SK-N-SH treated with all-trans-retinoic acid at 6 μM for 48 hours (cell line): ENCODE data around the gene DNAJB8.

Source experiments
- ATAC-seq: fragments of 200-7000 bp; cut with Tn5 transposase; 3 replicates; pipeline ENCODE4 v1.9.1; 2020; ENCODE audit warnings: mild to moderate bottlenecking, moderate library complexity
- ARNTL ChIP-seq: fragments of 450-650 bp; formaldehyde crosslinking; IDR thresholded peaks from 2 replicates; pipeline ENCODE4 v1.5.0; 2020; ENCODE audit warnings: low read depth, mild to moderate bottlenecking, moderate library complexity, borderline replicate concordance
- BACH2 ChIP-seq: fragments of 250-450 bp; sonication (Bioruptor Pico); IDR thresholded peaks from 2 replicates; pipeline ENCODE4 v1.9.0; 2021; ENCODE audit warnings: mild to moderate bottlenecking, borderline replicate concordance
- ESRRG ChIP-seq: fragments of 250-450 bp; sonication (Bioruptor Pico); IDR thresholded peaks from 2 replicates; pipeline ENCODE4 v1.6.1; 2021; ENCODE audit warnings: mild to moderate bottlenecking
- GLIS3 ChIP-seq: fragments of 250-450 bp; sonication (Bioruptor Pico); IDR thresholded peaks from 2 replicates; pipeline ENCODE4 v1.5.0; 2020; ENCODE audit warnings: mild to moderate bottlenecking, moderate library complexity
- ISL1 ChIP-seq: fragments of 250-450 bp; sonication (Bioruptor Pico); IDR thresholded peaks from 2 replicates; pipeline ENCODE4 v2.1.2; 2022; ENCODE audit warnings: mild to moderate bottlenecking, moderate library complexity
- OSR1 ChIP-seq: fragments of 250-450 bp; sonication (Bioruptor Pico); IDR thresholded peaks from 2 replicates; pipeline ENCODE4 v1.8.0; 2022; ENCODE audit warnings: moderate library complexity, mild to moderate bottlenecking, inconsistent platforms
- PPARA ChIP-seq: fragments of 250-450 bp; sonication (Bioruptor Pico); IDR thresholded peaks from 2 replicates; pipeline ENCODE4 v1.5.0; 2020; ENCODE audit warnings: mild to moderate bottlenecking, borderline replicate concordance
- RARB ChIP-seq: fragments of 250-450 bp; sonication (Bioruptor Pico); IDR thresholded peaks from 2 replicates; pipeline ENCODE4 v1.8.0; 2021; ENCODE audit warnings: mild to moderate bottlenecking, moderate library complexity
- SNAI2 ChIP-seq: fragments of 250-450 bp; sonication (Bioruptor Pico); IDR thresholded peaks from 2 replicates; pipeline ENCODE4 v1.5.0; 2020; ENCODE audit warnings: mild to moderate bottlenecking, moderate library complexity
- TOX ChIP-seq: fragments of 250-450 bp; sonication (Bioruptor Pico); IDR thresholded peaks from 2 replicates; pipeline ENCODE4 v1.8.0; 2021; ENCODE audit warnings: mild to moderate bottlenecking, moderate library complexity, borderline replicate concordance
- TSHZ2 ChIP-seq: fragments of 250-450 bp; sonication (Bioruptor Pico); IDR thresholded peaks from 2 replicates; pipeline ENCODE4 v1.5.0; 2020; ENCODE audit warnings: mild to moderate bottlenecking, moderate library complexity
- ZC3H10 ChIP-seq: fragments of 250-450 bp; sonication (Bioruptor Pico); IDR thresholded peaks from 2 replicates; pipeline ENCODE4 v1.5.1; 2021; ENCODE audit warnings: mild to moderate bottlenecking, moderate library complexity
- ZNF565 ChIP-seq: fragments of 450-650 bp; formaldehyde crosslinking; conservative IDR thresholded peaks from 2 replicates; pipeline ENCODE4 v1.5.0; 2020; ENCODE audit warnings: low read depth, mild to moderate bottlenecking, moderate library complexity
- TF ChIP-seq, protein P1 (sequence below): fragments of 250-450 bp; sonication (Bioruptor Pico); IDR thresholded peaks from 2 replicates; pipeline ENCODE4 v1.5.1; 2021; ENCODE audit warnings: mild to moderate bottlenecking, moderate library complexity
- TF ChIP-seq, protein P2 (sequence below): fragments of 250-450 bp; sonication (Bioruptor Pico); IDR thresholded peaks from 2 replicates; pipeline ENCODE4 v1.8.0; 2020; ENCODE audit warnings: mild to moderate bottlenecking, moderate library complexity, borderline replicate concordance

Gene DNAJB8

DNA sequence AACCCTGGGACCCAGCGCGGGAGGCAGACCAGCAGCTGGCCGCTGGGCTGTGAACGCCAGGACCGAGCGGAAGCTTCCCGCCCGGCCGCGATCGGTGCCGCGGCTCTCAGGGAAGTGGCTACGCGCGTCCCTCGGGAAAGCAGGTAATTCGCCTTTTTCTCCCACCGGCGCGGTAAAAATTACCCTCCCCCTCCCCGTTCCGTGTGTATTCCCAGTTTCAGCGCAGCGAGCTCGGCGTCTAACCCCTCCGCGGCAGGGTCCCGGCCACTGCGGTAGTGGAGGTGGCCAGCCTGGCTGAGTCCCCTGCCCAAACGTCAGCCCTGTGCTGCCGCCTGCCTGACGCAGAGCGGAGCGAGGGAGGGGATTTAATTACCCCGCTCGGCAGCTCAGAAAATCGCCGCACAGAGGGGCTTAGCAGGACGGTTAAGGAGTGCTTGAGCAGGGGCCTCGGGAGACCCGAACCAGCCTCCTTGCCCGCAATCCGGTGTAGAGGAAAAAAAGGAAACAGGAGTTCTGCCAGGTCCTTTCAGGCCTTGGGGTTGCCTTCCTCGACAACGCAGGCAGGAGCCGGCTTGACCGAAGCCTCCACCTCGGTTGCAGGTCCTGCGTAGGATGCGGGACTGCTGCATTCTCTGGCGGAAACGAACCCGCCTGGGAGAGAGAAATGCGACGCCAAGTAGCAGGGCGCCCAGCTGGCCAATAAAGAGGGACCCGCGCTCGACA, 23.4 kb upstream of the DNAJB8 start:
- TF ChIP-seq TOX (CRISPR knock-in tag) (no peak), TSHZ2 (CRISPR knock-in tag) (no peak), PPARA (no peak), RARB (no peak), OSR1 (CRISPR knock-in tag) (no peak), BACH2 (CRISPR knock-in tag) (no peak)
- TF ChIP-seq, protein P1, sequence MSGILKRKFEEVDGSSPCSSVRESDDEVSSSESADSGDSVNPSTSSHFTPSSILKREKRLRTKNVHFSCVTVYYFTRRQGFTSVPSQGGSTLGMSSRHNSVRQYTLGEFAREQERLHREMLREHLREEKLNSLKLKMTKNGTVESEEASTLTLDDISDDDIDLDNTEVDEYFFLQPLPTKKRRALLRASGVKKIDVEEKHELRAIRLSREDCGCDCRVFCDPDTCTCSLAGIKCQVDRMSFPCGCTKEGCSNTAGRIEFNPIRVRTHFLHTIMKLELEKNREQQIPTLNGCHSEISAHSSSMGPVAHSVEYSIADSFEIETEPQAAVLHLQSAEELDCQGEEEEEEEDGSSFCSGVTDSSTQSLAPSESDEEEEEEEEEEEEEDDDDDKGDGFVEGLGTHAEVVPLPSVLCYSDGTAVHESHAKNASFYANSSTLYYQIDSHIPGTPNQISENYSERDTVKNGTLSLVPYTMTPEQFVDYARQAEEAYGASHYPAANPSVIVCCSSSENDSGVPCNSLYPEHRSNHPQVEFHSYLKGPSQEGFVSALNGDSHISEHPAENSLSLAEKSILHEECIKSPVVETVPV (CRISPR knock-in tag), result no peak
- peak; percentile 10; the same call in 2 of the 3 replicates for ATAC-seq

DNA sequence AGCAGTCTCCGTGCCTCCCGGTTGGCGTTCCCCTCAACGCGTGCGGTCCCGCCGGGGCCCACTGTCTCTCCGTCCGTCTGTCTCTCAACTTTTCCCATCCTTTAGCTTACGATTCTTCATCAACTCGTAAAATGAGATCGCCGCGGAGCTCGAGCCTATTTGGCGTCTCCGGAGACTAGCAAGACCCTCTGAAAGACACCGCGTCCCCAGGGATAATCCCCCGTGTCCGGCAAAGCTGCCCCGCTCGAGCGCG, 22.9 kb upstream of the DNAJB8 start:
- ATAC-seq, result no peak
- TF ChIP-seq SNAI2 (no peak), ZC3H10 (CRISPR knock-in tag) (no peak), ESRRG (CRISPR knock-in tag) (no peak), BACH2 (CRISPR knock-in tag) (no peak), RARB (no peak), GLIS3 (CRISPR knock-in tag) (no peak), ISL1 (CRISPR knock-in tag) (no peak), OSR1 (CRISPR knock-in tag) (no peak), TSHZ2 (CRISPR knock-in tag) (no peak)
- TF ChIP-seq, protein P2, sequence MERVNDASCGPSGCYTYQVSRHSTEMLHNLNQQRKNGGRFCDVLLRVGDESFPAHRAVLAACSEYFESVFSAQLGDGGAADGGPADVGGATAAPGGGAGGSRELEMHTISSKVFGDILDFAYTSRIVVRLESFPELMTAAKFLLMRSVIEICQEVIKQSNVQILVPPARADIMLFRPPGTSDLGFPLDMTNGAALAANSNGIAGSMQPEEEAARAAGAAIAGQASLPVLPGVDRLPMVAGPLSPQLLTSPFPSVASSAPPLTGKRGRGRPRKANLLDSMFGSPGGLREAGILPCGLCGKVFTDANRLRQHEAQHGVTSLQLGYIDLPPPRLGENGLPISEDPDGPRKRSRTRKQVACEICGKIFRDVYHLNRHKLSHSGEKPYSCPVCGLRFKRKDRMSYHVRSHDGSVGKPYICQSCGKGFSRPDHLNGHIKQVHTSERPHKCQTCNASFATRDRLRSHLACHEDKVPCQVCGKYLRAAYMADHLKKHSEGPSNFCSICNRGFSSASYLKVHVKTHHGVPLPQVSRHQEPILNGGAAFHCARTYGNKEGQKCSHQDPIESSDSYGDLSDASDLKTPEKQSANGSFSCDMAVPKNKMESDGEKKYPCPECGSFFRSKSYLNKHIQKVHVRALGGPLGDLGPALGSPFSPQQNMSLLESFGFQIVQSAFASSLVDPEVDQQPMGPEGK (CRISPR knock-in tag), result no peak

DNA sequence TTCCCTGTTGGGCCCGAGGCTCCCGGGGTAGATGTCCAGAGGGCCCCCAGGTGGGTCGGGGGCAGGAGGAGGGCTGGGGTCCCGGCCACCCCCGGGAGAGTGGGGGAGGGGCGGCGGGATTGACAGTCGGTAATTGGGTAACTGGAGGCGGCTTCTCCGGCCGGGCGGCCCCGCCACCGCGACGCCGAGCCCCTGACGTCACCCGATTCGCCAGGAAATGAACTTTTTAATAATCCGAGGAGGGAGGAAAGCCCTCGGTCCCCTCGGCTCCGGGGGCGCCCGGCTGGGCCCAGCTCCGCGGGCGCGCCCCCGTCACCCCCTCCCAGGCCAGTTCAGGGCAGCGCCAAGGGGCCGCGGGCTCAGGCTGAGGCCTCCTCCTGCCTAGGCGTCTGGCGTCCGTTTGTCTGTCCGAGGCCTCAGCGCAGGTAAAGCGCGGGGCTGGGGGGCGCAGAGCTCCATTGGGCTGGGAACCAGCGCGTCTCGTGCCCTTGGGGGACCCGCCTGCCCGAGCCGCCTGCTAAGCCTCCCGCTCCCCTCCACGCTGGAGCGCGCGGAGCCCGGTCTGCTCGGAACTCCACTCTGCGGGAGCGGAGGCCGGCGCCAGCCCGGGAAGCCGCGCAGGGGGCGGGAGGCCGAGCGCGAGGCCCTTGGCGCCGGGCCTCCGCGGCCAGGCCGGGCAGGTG, 22.4 kb upstream of the DNAJB8 start:
- ATAC-seq, result peak; percentile 12
- no peak for TF ChIP-seq ZNF565 (CRISPR knock-in tag)

DNA sequence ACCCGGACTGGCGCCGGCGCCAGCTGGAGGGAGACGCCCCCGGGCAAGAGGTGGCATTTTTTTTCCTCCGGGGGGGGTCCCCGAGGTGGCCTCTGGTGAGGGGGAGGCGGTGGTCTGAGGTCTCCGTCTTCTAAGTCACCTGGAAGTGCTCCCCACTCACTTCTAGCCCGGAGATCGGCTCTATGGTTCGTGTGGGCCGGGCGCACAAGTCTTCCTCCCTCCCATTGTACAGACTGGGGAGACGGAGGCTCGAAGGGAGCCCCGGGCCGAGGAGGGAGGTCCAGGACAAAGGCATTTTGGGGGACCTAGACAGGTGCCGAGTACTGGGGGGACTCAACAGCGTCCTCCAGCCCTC, 21.9 kb upstream of the DNAJB8 start:
- ATAC-seq, result no peak
- TF ChIP-seq TSHZ2 (CRISPR knock-in tag) (no peak), PPARA (no peak), ARNTL (CRISPR knock-in tag) (no peak), RARB (no peak)
